Upper lobe of left lung (tissue), 4 donors: ENCODE data around the gene MARK4.

ENCODE experiments used
- CTCF ChIP-seq, 6 experiments: fragments of 450-650 bp in 4 of 6; fragments of 200-600 bp in 2 of 6; sonication (generic) in 2 of 6; IDR thresholded peaks; one replicate each; pipeline ENCODE4 v1.5.1; 2016 to 2019; ENCODE audit warnings: antibody characterized with exemption in 6 of 6
- EP300 ChIP-seq, 4 donors: sonication (generic); formaldehyde crosslinking; IDR thresholded peaks; one replicate each; pipeline ENCODE4 v1.5.1; 2017; ENCODE audit warnings: antibody characterized with exemption in 4 of 4, control low read depth in 2 of 4
- POLR2A ChIP-seq, 4 donors: fragments of 450-650 bp; IDR thresholded peaks; one replicate each; pipeline ENCODE4 v1.5.1; 2016 to 2017; ENCODE audit warnings: antibody characterized with exemption in 4 of 4, mild to moderate bottlenecking in 2 of 4

- no peak for TF ChIP-seq CTCF (IDR thresholded peaks at IDR 0.05)
- no peak for TF ChIP-seq POLR2A (IDR thresholded peaks at IDR 0.05)
- no peak for TF ChIP-seq EP300 (IDR thresholded peaks at IDR 0.05)
Measured at GRCh38 chr19:45347570-45348366, 96.7 kb downstream of the MARK4 start.
